Measurements from ENCODE around the gene TMEM255B. TPM values are rescaled to one million over a fixed set of nuclear protein-coding genes. Genes with fewer than 3 reads are reported as not detected.

TMEM255B gene
- total RNA-seq, 1 donor from 2014 or later = 1.5 TPM

GRCh38 chr13:113806526-113806925 is 47.5 kb downstream of the TMEM255B start:
- Mint-ChIP-seq H3K4me1 (ENCODE audit: low read depth) (no peaks in the 10 kb centered on the region), H3K27me3 (no peaks in the 10 kb centered on the region), H3K36me3 (ENCODE audit: insufficient read depth) (peaks cover 3% of the 10 kb centered on the region), H3K4me3 (ENCODE audit: low read depth) (no peak overlapping the region), H3K9me3 (ENCODE audit: low read depth) (peaks cover 12% of the 10 kb centered on the region), H3K27ac (no peak overlapping the region)
- DNase-seq (ENCODE audit: low spot score, unreplicated experiment) = no peak
- no peak for TF ChIP-seq CTCF (IDR thresholded peaks at IDR 0.05; ENCODE audit: unreplicated experiment)

GRCh38 chr13:113808058-113808834 is 49.2 kb downstream of the TMEM255B start:
- H3K9me3 Mint-ChIP-seq (ENCODE audit: low read depth) = peaks cover 12% of the 10 kb centered on the region
- no peak for TF ChIP-seq CTCF (IDR thresholded peaks at IDR 0.05; ENCODE audit: unreplicated experiment)
- H3K36me3 Mint-ChIP-seq (ENCODE audit: insufficient read depth) = peaks cover 3% of the 10 kb centered on the region
- H3K4me1 Mint-ChIP-seq (ENCODE audit: low read depth) = no peaks in the 10 kb centered on the region
- H3K4me3 Mint-ChIP-seq (ENCODE audit: low read depth) = no peak overlapping the region
- H3K27ac Mint-ChIP-seq = no peak overlapping the region
- DNase-seq (ENCODE audit: low spot score, unreplicated experiment) = no peak
- H3K27me3 Mint-ChIP-seq = no peaks in the 10 kb centered on the region

DNA sequence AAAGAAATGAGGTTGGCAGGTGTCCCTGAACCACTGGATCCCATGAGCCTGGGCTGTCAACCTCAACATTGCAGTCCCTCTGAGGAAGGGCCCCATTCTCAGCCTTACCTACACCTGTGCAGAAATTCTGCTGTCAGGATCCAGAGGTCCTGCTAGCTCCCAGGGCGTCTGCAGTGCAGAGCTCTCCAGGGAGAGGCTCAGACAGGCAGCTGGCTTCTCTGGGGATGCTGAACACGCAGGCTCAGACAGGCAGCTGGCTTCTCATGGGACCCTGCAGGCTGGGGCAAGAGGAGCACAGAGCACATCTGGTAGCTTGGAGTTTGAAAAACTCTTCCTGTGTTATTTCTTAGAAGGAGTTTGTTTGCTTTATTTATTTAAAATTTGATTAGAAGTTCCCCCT is 50.9 kb downstream of the TMEM255B start:
- H3K27me3 Mint-ChIP-seq = no peaks in the 10 kb centered on the region
- H3K9me3 Mint-ChIP-seq (ENCODE audit: low read depth) = peaks cover 12% of the 10 kb centered on the region
- peaks cover 3% of the 10 kb centered on the region for H3K36me3 Mint-ChIP-seq (ENCODE audit: insufficient read depth)
- H3K27ac Mint-ChIP-seq = no peak overlapping the region
- no peaks in the 10 kb centered on the region for H3K4me1 Mint-ChIP-seq (ENCODE audit: low read depth)
- DNase-seq (ENCODE audit: low spot score, unreplicated experiment) = no peak
- H3K4me3 Mint-ChIP-seq (ENCODE audit: low read depth) = no peak overlapping the region
- no peak for TF ChIP-seq CTCF (IDR thresholded peaks at IDR 0.05; ENCODE audit: unreplicated experiment)

DNA sequence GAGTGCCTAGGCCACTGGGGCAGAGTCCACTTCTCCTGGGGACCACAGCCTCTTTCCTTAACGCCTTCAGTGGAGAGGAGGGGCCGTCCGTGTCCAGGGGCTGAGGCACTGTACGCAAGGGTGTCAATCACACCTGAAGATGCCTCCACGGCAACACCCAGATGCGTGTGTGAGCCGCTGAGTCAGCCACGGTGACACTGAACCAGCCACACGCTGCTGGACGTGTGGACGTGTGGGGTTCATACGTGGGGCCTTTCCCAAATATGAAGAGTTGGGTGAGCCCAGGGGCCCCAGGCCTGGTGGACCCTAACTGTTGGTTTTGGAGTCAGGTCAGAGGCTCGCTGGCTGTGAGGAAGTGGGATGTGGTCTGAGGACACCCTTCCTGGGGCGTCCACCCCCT is 51.6 kb downstream of the TMEM255B start:
- H3K36me3 Mint-ChIP-seq (ENCODE audit: insufficient read depth) = peaks cover 3% of the 10 kb centered on the region
- no peaks in the 10 kb centered on the region for H3K4me1 Mint-ChIP-seq (ENCODE audit: low read depth)
- no peak overlapping the region for H3K4me3 Mint-ChIP-seq (ENCODE audit: low read depth)
- H3K9me3 Mint-ChIP-seq (ENCODE audit: low read depth) = peaks cover 12% of the 10 kb centered on the region
- no peak for TF ChIP-seq CTCF (IDR thresholded peaks at IDR 0.05; ENCODE audit: unreplicated experiment)
- H3K27me3 Mint-ChIP-seq = peaks cover 3% of the 10 kb centered on the region
- H3K27ac Mint-ChIP-seq = no peak overlapping the region
- DNase-seq (ENCODE audit: low spot score, unreplicated experiment) = no peak

DNA sequence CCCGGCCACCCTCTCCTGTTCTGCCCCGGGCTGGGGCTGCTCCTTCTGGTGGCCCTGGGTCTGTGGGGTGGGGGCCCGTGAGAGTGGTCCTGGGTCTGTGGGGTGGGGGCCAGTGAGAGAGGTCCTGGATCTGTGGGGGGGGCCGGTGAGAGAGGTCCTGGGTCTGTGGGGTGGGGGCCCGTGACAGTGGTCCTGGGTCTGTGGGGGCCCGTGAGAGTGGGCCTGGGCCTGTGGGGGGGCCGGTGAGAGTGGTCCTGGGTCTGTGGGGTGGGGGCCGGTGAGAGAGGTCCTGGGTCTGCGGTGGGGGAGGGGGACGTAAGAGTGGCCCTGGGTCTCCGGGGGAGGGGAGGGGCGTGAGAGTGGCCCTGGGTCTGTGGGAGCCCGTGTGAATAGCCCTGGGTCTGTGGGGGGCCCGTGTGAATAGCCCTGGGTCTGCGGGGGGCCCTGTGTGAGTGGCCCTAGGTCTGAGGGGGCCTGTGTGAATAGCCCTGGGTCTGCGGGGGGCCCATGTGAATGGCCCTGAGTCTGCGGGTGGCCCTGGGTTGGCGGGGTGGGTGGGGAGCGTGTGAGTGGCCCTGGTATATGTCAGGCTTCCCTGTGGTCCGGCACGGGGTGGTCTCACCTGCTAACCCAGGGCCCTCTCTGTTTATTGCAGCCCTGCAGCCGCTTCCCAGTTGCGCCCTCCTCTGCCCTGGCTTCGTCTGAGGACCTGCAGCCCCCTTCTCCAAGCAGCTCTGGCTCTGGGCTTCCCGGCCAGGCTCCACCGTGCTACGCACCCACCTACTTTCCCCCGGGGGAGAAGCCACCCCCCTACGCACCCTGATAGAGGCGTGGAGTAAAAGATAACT is 52.3 kb downstream of the TMEM255B start:
- H3K9me3 Mint-ChIP-seq (ENCODE audit: low read depth) = peaks cover 12% of the 10 kb centered on the region
- H3K36me3 Mint-ChIP-seq (ENCODE audit: insufficient read depth) = peaks cover 3% of the 10 kb centered on the region
- peaks cover 6% of the 10 kb centered on the region for H3K27me3 Mint-ChIP-seq
- no peak for TF ChIP-seq CTCF (IDR thresholded peaks at IDR 0.05; ENCODE audit: unreplicated experiment)
- H3K4me3 Mint-ChIP-seq (ENCODE audit: low read depth) = no peak overlapping the region
- no peak for DNase-seq (ENCODE audit: low spot score, unreplicated experiment)
- H3K4me1 Mint-ChIP-seq (ENCODE audit: low read depth) = no peaks in the 10 kb centered on the region
- no peak overlapping the region for H3K27ac Mint-ChIP-seq
